ENCODE data around the gene MTAP.

- TF ChIP-seq, protein P1, sequence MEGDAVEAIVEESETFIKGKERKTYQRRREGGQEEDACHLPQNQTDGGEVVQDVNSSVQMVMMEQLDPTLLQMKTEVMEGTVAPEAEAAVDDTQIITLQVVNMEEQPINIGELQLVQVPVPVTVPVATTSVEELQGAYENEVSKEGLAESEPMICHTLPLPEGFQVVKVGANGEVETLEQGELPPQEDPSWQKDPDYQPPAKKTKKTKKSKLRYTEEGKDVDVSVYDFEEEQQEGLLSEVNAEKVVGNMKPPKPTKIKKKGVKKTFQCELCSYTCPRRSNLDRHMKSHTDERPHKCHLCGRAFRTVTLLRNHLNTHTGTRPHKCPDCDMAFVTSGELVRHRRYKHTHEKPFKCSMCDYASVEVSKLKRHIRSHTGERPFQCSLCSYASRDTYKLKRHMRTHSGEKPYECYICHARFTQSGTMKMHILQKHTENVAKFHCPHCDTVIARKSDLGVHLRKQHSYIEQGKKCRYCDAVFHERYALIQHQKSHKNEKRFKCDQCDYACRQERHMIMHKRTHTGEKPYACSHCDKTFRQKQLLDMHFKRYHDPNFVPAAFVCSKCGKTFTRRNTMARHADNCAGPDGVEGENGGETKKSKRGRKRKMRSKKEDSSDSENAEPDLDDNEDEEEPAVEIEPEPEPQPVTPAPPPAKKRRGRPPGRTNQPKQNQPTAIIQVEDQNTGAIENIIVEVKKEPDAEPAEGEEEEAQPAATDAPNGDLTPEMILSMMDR (IDR thresholded peaks at IDR 0.05; ENCODE audit: low read depth, low read length, poor library complexity, severe bottlenecking) = no peak
- TF ChIP-seq EZH2phosphoT487 (IDR thresholded peaks at IDR 0.05; ENCODE audit: borderline replicate concordance, low read length) = no peak
Measured at GRCh38 chr9:21901546-21901945, 99.1 kb downstream of the MTAP start.

Measured in DOHH2 (cell line).